GM19372 (cell line): Measurements from ENCODE around the gene DFFB.

ENCODE experiments used
- ATAC-seq: cut with Tn5 transposase; IDR thresholded peaks from one replicate; pipeline ENCODE4 v1.9.1; 2021; ENCODE audit warnings: mild to moderate bottlenecking, low read depth, moderate library complexity; ENCODE audit not compliant: unreplicated experiment

The DFFB gene

DNA sequence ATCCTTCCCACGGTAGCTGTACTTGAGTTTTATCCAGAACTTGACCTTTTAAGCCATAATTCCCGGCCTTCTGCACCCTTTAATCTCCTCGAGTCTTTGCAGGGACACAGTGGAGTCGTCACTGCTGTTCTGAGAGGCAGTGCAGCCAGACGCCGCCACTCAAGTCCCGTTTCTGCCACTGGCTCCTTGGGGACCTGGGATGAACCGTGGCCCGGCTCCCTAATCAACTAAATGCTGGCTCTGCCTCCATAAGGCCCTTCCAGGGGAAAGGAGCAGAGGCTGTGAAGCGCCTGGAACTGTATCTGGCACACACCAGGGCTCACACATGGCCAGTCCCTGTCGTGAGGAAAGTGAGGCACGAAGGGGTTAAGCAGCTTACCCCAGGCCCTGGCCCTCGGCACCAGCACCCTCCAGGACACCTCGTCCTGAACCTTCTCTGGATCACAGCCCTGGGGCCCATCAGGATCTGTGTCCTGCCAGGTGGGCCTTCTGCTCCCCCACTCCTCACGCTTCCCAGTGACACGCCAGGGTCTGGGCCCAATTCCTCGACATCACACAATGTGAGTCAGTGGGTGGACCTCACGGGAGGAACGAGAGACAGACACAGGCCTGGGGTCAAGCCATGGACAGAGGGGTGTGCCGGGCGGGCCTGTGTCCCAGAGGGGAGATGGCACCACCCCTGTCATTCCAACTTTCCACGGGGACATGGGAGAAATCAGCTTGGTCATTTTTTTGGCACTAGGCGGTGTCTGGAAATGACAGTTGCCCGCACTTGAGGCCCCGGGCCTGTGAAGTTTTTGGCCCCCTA is 66.3 kb downstream of the DFFB start:
- ATAC-seq, result no peak

DNA sequence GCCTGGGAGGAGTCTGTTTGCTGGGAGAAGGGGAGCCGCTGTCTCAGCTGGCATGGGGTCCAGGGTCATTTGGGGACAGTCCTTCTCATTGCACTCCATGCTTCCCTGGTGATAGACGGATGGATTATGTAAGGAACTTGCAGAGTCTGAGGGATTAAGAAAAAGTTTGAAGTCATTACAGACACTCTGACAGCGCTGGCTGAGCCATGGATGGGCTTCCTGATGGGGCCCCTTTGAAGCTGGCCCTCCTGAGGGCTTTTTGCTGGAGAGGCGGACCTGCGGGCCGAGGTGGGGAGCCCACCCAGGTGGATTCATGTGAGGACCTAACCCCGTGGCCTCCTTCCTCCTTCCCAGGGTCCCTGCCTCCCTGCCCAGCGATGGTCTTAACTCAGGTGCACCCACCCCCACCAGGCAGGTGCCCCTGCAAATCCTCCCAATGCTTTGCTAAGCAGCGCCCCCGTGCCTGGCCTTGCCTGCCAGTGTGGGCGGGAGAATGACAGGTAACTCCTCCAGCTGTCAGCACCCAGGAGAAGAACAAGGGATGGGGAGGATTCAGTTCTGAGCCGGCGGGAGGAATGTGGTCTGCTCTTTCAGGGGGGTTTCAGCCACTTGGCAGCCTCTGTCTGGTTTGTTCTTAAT is 67.0 kb downstream of the DFFB start:
- ATAC-seq, result no peak

DNA sequence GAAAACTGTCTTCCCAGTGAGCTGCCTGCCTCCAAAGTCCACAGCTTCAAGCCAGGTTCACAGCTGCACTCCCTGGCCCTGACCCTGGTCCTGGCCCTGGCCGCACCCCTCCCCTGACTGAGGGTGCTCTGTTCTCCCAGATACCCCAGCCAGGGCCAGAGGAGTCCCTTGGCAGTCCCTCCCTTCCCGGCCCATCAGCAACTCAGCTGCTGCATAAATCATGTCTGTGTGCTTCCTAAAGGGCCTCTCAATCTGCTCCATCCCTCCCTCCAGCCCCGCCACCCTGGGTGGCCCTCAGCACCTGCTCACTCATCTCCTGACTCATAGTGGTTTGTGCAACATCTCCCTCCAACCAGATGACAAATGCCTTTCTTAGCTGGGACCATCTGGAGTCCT is 67.5 kb downstream of the DFFB start:
- no peak for ATAC-seq

DNA sequence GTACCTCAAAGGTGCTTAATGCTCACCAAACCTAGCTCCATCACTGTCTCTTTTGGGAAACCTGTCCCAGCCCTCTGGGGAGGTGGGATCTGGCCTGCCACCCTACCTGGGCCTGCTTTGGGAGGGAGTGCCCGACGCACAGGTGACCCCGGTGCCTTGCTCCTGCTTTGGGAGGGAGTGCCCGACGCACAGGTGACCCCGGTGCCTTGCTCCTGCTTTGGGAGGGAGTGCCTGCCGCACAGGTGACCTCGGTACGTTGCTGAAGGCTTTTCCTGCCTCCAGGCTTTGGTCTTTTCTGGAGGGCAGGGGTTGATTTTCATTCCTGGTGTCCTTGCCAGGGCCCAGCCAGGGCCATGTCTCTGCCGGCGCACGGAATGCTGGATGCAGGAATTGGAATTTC is 68.0 kb downstream of the DFFB start:
- ATAC-seq, result no peak

DNA sequence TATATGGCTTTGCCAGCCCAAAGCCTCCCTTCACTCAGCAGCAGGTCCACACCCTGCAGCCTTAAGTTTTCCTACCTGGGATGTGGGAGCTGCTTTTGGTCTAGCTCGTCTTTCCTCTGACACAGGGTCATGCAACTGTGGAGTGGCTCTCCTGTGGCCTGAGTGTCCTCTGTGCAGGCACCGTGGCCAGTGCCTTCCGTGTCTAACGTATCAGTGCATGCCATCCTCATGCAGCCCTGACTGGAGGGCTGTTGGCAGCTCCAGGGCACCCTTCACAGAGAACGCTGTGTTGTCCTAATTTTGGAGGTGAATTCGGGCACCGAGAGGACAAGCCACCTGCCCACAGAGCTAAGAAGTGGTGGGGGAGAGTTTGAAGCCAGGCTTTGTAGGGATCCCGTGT is 68.5 kb downstream of the DFFB start:
- ATAC-seq, result no peak

DNA sequence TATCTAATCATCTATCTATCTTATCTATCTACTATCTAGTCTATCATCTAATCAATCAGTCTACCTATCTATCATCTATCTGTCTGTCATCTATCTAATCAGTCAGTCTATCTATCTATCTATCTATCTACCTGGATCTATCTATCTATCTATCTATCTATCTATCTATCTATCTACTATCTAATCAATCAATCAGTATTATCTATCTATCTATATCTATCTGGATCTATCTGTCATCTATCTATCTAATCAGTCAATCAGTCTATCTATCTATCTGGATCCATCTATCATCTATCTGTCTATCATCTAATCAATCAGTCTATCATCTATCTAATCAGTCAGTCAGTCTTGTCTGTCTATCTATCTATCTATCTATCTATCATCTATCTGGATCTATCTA is 69.7 kb downstream of the DFFB start:
- no peak for ATAC-seq

DNA sequence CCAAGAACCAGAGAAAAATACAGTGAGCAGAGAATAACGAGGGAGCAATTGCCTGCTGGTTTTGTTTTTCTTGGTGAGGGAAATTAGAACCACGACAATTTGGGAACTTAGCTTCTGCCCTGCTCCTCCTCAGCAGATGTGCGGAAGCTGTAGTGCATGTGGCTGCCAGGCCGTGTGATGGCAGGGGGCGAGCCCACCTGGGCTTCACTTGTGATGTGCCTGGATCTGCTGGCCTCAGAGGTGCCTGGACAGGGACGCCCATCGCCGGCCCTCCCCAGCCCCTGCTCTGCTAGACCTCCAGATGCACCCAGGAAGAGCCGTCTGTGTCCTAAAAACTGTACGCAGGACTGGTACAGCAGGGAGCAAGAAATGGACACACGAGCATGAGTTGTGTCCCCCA is 71.3 kb downstream of the DFFB start:
- no peak for ATAC-seq

DNA sequence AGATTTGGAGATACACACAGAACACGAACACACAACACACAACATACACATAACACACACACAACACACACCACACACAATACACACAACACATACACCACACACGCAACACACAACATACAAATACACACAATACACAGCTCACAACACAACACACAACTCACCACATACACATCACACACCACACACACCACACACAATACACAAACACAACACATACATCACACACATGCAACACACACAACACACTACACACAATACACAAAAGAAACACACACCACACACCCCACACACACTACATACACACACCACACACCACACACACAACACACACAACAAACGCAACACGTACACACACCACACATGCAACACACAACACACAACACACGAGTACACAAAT is 71.8 kb downstream of the DFFB start:
- no peak for ATAC-seq

DNA sequence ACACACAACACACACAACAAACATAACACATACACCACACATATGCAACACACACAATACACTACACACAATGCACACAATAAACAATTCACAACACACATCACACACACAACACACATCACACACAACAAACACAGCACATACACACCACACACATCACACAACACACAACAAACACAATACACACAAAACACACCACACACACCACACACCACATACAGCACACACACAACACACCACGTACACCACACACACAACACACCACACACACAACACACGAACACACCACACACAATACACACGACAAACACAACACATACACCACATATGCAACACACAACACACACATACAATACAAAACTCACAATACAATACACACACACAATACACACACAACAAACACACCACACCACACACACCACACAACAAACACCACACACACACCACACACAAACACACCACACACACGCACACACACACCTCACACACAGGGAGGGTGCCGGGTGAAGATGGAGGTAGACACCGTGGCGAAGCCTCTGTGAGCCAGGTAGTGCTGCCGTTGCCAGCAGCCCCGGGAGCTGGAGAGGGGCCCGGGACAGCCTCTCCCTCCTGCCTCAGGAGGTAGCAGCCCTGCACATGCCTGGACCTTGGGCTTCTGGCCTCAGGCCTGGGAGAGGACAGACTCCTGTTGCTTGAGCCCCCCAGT is 73.2 kb downstream of the DFFB start:
- ATAC-seq, result no peak

DNA sequence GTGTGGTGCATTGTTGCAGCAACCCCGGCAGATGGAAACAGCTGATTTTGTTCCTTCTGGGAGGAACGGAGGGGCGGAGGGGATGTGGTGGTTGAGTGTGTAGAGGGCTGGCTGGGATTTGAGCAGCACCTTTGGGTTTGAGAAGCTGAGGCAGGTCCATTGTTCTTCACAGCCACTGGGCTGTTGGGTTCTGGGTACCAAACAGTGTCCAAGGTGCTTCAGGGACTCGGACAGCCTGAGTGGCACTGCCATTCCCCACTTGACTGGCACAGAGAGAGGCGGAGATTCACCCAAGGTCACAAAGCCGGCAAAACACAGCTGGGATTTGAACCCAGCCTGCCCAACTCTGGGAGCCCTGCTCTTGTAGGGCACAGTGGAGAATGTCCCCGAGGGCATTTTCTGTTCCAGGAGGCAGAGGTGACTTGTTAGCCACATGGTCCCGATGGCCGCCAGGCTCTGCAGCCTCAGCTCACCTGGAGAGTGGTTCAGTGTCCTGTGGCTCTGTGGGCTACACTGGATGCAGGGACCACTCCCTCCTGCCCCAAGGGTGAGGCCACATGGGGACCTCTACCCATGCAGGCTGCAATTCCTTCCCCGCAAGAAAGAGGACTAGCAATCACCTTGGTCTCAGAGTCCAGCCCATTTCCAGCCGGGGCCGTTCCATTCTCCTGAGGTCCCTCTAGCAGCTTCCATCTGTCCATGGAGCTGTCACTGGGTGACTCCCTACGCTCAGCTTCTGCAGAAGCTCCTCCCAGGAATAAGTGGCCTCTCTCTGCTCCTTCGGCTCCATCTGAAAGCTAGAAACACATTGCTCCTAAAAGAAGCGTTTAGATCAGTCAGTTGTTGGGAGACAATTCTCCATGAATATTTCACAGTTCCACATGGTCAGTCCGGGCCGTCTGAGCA is 74.0 kb downstream of the DFFB start:
- no peak for ATAC-seq

DNA sequence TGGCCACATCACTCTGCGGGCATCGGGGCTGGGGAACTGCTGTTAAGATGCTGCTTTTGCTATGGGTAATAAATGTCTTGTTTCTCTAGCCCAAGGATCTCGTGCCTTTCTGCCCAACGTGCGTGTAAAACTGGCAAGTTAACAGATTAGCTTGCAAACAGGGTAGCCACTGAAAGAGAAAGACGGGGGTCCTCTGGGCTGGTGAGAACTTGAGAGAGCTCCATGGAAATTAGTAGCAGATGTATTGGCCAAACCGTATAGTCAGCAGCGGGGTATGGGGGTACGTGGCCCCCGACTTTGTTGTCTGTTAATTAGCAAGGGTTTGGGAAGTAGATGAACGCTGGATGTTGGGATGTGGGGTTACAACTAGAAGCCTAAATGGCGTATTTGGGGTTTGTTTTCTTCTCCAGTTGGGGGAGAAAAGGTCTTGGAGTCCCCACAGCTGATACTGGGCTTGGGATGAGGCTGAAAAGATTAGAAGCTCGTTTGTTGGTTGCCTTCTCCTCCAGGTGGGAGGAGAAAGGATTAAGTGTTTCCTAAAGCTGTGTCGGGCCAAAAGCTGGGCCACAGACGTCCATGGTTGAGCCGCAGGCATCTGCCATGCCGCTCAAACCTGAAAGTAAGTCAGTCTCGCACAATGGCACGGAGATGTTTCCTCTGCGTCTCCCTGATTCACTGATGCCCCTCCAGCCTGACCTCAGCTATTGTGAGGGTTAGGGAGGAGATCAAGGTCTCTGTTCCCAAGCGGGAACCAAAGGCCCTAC is 75.1 kb downstream of the DFFB start:
- ATAC-seq, result no peak
